Calu3 (cell line): ENCODE data around the gene PLEKHA7. TPM values are rescaled to one million over a fixed set of nuclear protein-coding genes. Genes with fewer than 3 reads are reported as not detected.

Experiments used
- BruUV-seq: library from RNA; stranded (reverse); fragments of 400-500 nt; replicated peaks from 2 replicates; lab custom pipeline; 2021; lab: Mats Ljungman, UMichigan
- CTCF ChIA-PET: fragments of 300-600 bp; sonication (Branson Sonifier 250); formaldehyde crosslinking; loops from one replicate; lab custom pipeline; 2022; ENCODE audit warnings: antibody characterized with exemption; lab: Charles Lee
- DNase-seq: peaks from one replicate; pipeline ENCODE4 v3.0.0; 2022
- H3K27ac Mint-ChIP-seq: one replicate; pipeline ENCODE4 v1.8.0; 2022; ENCODE audit warnings: mixed read lengths; ENCODE audit not compliant: unreplicated experiment
- H3K27me3 Mint-ChIP-seq: one replicate; pipeline ENCODE4 v1.8.0; 2022; ENCODE audit warnings: mixed read lengths; ENCODE audit not compliant: unreplicated experiment
- H3K36me3 Mint-ChIP-seq: one replicate; pipeline ENCODE4 v1.8.0; 2022; ENCODE audit warnings: mild to moderate bottlenecking, moderate library complexity, mixed read lengths; ENCODE audit not compliant: insufficient read depth, unreplicated experiment
- H3K4me1 Mint-ChIP-seq: one replicate; pipeline ENCODE4 v1.8.0; 2022; ENCODE audit warnings: mild to moderate bottlenecking, low read depth, mixed read lengths; ENCODE audit not compliant: unreplicated experiment
- H3K4me3 Mint-ChIP-seq: one replicate; pipeline ENCODE4 v1.8.0; 2022; ENCODE audit warnings: mild to moderate bottlenecking, low read depth, moderate library complexity, mixed read lengths; ENCODE audit not compliant: unreplicated experiment
- H3K9me3 Mint-ChIP-seq: one replicate; pipeline ENCODE4 v1.8.0; 2022; ENCODE audit warnings: low read depth, mixed read lengths; ENCODE audit not compliant: unreplicated experiment
- CTCF ChIP-seq: fragments of 200-600 bp; IDR thresholded peaks from one replicate; pipeline ENCODE4 v1.8.0; 2022; ENCODE audit warnings: antibody characterized with exemption; ENCODE audit not compliant: unreplicated experiment
- intact Hi-C: fragments of 100-400 bp; cut with micrococcal nuclease; formaldehyde crosslinking; loops from one replicate; pipeline ENCODE4 v1.10.0; 2022; ENCODE audit not compliant: unreplicated experiment
- total RNA-seq: library from RNA; stranded (reverse); gene quantifications from 2 replicates; pipeline ENCODE4 v1.2.3, GENCODE V29; 2022

PLEKHA7 gene
- total RNA-seq, 1 experiment from 2014 or later, result 138 TPM

GRCh38 chr11:17021511-17021910, 7.3 kb upstream of the PLEKHA7 start:
- Mint-ChIP-seq H3K27me3 (no peaks in the 10 kb centered on the region), H3K36me3 (peaks cover 23% of the 10 kb centered on the region), H3K27ac (peak overlapping the region; percentile 10), H3K4me1 (peaks cover 9% of the 10 kb centered on the region), H3K9me3 (no peaks in the 10 kb centered on the region), H3K4me3 (no peak overlapping the region)
- TF ChIP-seq CTCF, result no peak
- BruUV-seq, result no TSS peak
- DNase-seq, result no peak
- CTCF ChIA-PET, result no interaction called here
- intact Hi-C loops, result no loop called here

GRCh38 chr11:17020831-17021230, 6.6 kb upstream of the PLEKHA7 start:
- peaks cover 16% of the 10 kb centered on the region for H3K4me1 Mint-ChIP-seq
- peak overlapping the region; percentile 10 for H3K27ac Mint-ChIP-seq
- BruUV-seq, result no TSS peak
- H3K4me3 Mint-ChIP-seq, result no peak overlapping the region
- no peaks in the 10 kb centered on the region for H3K27me3 Mint-ChIP-seq
- DNase-seq, result no peak
- intact Hi-C loops, result no loop called here
- CTCF ChIA-PET, result no interaction called here
- no peaks in the 10 kb centered on the region for H3K9me3 Mint-ChIP-seq
- no peak for TF ChIP-seq CTCF
- H3K36me3 Mint-ChIP-seq, result peaks cover 20% of the 10 kb centered on the region

GRCh38 chr11:17019232-17019631, 5.0 kb upstream of the PLEKHA7 start:
- intact Hi-C loops, result loop anchor here (5.0 kb wide), 1 partner anchor 43 kb away; no protein-coding TSS in a partner anchor
- no peak for TF ChIP-seq CTCF
- peaks cover 27% of the 10 kb centered on the region for H3K36me3 Mint-ChIP-seq
- no peaks in the 10 kb centered on the region for H3K27me3 Mint-ChIP-seq
- H3K9me3 Mint-ChIP-seq, result no peaks in the 10 kb centered on the region
- no peak overlapping the region for H3K27ac Mint-ChIP-seq
- H3K4me3 Mint-ChIP-seq, result no peak overlapping the region
- H3K4me1 Mint-ChIP-seq, result peaks cover 27% of the 10 kb centered on the region
- DNase-seq, result no peak
- no TSS peak for BruUV-seq
- CTCF ChIA-PET, result no interaction called here

- intact Hi-C loops, result loop anchor here (1.0 to 5.0 kb wide), 2 partner anchors 32 to 47 kb away; no protein-coding TSS in a partner anchor
Measured at GRCh38 chr11:17015627-17016126, 1.5 kb upstream of the PLEKHA7 start.

More at GRCh38 chr11:17015627-17016126, 1.5 kb upstream of the PLEKHA7 start:
- H3K36me3 Mint-ChIP-seq, result peaks cover 16% of the 10 kb centered on the region
- DNase-seq, result no peak
- H3K4me3 Mint-ChIP-seq, result peak overlapping the region; percentile 94
- no peaks in the 10 kb centered on the region for H3K9me3 Mint-ChIP-seq
- peak overlapping the region; percentile 89 for H3K27ac Mint-ChIP-seq
- TF ChIP-seq CTCF, result no peak
- H3K4me1 Mint-ChIP-seq, result peaks cover 27% of the 10 kb centered on the region
- CTCF ChIA-PET, result interaction anchor here (0.9 to 2.2 kb wide), 7 partner anchors 29 to 70 kb away, joined by 3 to 10 read pairs (median 4); no protein-coding TSS in a partner anchor
- no TSS peak for BruUV-seq
- no peaks in the 10 kb centered on the region for H3K27me3 Mint-ChIP-seq
